ENCODE data around the gene RGS17. TPM values are rescaled to one million over a fixed set of nuclear protein-coding genes. Genes with fewer than 3 reads are reported as not detected.
A peak's percentile ranks its signal among the peaks of the same experiment; 100 is the strongest.
"Not testable (repeated sequence)": the region's sequence is repeated elsewhere in the genome, so short reads cannot be mapped to it uniquely, and the experiment has no call there.

Gene RGS17
- total RNA-seq, 6 experiments from 2014 or later: not detected

DNA sequence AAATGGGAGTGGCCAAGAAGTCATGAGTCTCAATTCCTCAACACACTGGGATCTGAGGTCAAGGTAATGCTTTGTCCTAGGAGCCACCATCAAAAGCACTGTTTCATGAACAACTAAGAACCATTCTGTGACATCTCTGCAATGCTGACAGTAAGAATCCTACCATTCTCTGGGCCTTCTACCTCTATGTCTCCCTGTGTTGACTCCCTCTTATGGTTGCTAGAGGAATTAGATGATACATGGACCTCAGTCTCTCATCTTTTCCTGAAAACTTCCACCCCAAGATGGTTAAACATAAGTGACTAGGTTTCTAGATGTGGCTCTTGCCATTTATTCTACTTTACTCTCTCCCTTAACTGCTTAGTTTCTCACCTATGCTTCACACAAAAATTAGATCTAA lies 137.7 kb downstream of the RGS17 start:
- Histone ChIP-seq H3K36me3 (peaks cover 0 to 43% (median 23%) of the 10 kb centered on the region in 4 donors), H3K9me3 (no peaks in the 10 kb centered on the region), H3K27ac (no peak overlapping the region), H3K4me3 (no peak overlapping the region), H3K4me1 (no peaks in the 10 kb centered on the region), H3K27me3 (no peaks in the 10 kb centered on the region)
- intact Hi-C loops (cut with DNase I): no loop called here
- DNase-seq (no peak), ATAC-seq (no peak)
- no peak for TF ChIP-seq POLR2A (IDR thresholded peaks at IDR 0.05)
- TF ChIP-seq, protein P1, sequence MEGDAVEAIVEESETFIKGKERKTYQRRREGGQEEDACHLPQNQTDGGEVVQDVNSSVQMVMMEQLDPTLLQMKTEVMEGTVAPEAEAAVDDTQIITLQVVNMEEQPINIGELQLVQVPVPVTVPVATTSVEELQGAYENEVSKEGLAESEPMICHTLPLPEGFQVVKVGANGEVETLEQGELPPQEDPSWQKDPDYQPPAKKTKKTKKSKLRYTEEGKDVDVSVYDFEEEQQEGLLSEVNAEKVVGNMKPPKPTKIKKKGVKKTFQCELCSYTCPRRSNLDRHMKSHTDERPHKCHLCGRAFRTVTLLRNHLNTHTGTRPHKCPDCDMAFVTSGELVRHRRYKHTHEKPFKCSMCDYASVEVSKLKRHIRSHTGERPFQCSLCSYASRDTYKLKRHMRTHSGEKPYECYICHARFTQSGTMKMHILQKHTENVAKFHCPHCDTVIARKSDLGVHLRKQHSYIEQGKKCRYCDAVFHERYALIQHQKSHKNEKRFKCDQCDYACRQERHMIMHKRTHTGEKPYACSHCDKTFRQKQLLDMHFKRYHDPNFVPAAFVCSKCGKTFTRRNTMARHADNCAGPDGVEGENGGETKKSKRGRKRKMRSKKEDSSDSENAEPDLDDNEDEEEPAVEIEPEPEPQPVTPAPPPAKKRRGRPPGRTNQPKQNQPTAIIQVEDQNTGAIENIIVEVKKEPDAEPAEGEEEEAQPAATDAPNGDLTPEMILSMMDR (IDR thresholded peaks at IDR 0.05): no peak

DNA sequence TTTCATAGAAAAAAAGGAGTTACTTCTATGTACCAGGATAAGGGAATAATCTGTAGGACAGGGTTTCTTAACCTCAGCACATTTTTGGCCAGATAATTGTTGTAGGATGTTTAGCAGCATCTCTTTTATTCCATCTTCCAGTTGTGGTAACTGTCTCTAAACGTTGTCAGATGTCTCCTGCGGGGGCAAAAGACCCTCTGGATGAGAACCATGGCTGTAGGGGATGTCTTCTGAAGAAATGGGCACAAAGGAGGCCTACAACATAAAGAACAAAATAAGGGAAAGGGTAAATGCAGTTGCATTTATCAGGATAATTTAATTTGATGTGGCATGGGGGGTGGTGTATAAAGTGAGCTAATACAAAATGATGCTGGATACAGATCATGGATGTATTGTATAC lies 144.1 kb downstream of the RGS17 start:
- TF ChIP-seq POLR2A (IDR thresholded peaks at IDR 0.05): no peak
- TF ChIP-seq, protein P1 (IDR thresholded peaks at IDR 0.05): no peak
- intact Hi-C loops (cut with DNase I): no loop called here
- Histone ChIP-seq H3K27me3 (no peaks in the 10 kb centered on the region), H3K4me1 (peaks cover 0 to 14% (median 8%) of the 10 kb centered on the region in 4 donors), H3K27ac (no peak overlapping the region), H3K9me3 (no peaks in the 10 kb centered on the region), H3K4me3 (no peak overlapping the region), H3K36me3 (peaks cover 0 to 16% (median 5%) of the 10 kb centered on the region in 4 donors)
- DNase-seq (no peak), ATAC-seq (no peak)
- 68% methylated on average over 2 of the region's 2 CpGs for whole genome bisulfite sequencing (ENCODE audit: insufficient coverage, low coverage, low lambda C conversion rate, missing lambda C conversion rate)

DNA sequence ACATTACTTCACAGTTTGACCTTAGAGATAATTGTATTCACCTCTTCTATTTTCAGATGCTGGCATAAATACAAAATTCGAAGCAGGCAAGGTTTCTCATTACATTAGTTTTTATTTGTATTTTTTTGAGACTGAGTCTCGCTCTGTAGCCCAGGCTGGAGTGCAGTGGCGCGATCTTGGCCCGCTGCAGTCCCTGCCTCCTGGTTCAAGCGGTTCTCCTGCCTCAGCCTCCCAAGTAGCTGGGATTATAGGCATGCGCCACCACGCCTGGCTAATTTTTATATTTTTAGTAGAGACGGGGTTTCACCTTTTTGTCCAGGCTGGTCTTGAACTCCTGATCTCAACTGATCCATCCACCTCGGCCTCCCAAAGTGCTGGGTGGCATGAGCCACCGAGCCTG lies 145.8 kb downstream of the RGS17 start:
- H3K27ac ChIP-seq; H3K9me3 ChIP-seq; H3K4me3 ChIP-seq; H3K36me3 ChIP-seq; DNase-seq; intact Hi-C loops (cut with DNase I); H3K27me3 ChIP-seq; ATAC-seq: not testable (repeated sequence)
- H3K4me1 ChIP-seq: peaks cover 0 to 24% (median 8%) of the 10 kb centered on the region in 4 donors
- WGBS (ENCODE audit: insufficient coverage, low coverage, low lambda C conversion rate, missing lambda C conversion rate): 84% methylated on average over 11 of the region's 11 CpGs

DNA sequence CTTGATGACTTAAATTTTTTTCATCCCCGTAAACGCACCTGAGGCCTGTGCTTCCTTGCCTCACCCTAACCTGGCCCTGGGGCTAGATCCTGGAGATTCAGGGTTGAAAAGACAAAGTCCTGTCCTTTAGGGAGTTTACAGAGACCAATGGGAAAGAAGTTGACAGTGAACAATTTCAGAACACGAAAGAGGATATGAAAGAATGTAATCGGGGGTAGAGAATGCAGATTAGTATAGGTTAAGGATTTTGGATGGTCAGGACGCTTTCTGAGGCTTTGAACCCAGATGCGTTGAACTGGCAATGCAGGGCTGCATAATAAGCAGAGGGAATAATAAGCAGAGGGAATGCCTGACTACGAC lies 146.6 kb downstream of the RGS17 start:
- Histone ChIP-seq H3K4me3 (peak overlapping the region; percentile 78 to 88 (median 86)), H3K27me3 (no peaks in the 10 kb centered on the region), H3K36me3 (no peaks in the 10 kb centered on the region), H3K9me3 (no peaks in the 10 kb centered on the region), H3K27ac (peak overlapping the region in 2 of 3 donors; percentile 88 to 95), H3K4me1 (peaks cover 0 to 24% (median 8%) of the 10 kb centered on the region in 4 donors)
- DNase-seq (no peak), ATAC-seq (no peak)
- 11% methylated on average over 7 of the region's 7 CpGs for WGBS (ENCODE audit: insufficient coverage, low coverage, low lambda C conversion rate, missing lambda C conversion rate)
- TF ChIP-seq, protein P1 (IDR thresholded peaks at IDR 0.05): no peak
- no peak for TF ChIP-seq POLR2A (IDR thresholded peaks at IDR 0.05)
- intact Hi-C loops (cut with DNase I): no loop called here

DNA sequence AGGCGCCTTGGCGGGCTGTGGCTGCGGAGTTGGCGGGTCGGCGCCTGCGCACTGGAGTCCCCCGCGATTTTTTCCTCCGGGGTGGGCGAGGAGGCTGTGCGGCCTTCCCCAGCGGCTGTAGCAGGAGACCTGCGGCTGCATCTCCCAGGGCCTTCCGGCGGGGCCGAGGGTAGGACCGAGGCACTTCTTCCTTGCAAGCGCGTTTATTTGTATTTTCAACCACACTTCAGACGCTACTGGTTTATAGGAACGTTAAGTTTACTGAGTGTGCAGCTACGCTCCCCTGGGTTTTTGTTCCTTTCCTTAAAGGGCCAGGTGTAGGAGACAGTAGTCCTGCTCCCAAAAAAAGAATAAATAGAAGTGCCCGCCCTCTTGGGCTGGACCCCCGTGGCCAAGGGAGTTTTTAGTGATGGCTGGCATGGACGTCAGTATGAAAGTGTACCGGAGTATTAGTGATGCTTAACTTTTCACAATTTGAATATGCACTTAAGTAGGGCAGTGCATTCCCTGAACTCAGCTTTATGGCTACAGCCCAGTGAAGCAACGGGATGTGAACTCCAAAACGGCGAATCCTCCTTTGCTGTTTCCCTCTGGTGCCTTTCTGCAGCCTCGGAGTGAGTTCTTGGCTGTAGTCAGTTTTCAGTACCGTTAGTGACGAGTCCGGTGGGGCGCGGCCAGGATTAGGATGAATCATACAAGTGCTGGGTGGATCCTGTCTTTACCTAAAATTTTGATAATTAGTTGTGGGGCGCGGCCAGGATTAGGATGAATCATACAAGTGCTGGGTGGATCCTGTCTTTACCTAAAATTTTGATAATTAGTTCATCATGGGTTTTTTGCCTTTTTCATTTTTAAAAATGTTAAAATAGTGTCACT lies 147.2 kb downstream of the RGS17 start:
- peak overlapping the region; percentile 78 to 88 (median 86) for H3K4me3 ChIP-seq
- H3K27me3 ChIP-seq: no peaks in the 10 kb centered on the region
- peak overlapping the region; percentile 88 to 95 (median 90) for H3K27ac ChIP-seq
- ATAC-seq (peak; percentile 1 to 66 (median 14)), DNase-seq (peak; percentile 61 to 98 (median 97))
- no peaks in the 10 kb centered on the region for H3K36me3 ChIP-seq
- peaks cover 0 to 24% (median 8%) of the 10 kb centered on the region in 4 donors for H3K4me1 ChIP-seq
- intact Hi-C loops (cut with DNase I): no loop called here
- WGBS (ENCODE audit: insufficient coverage, low coverage, low lambda C conversion rate, missing lambda C conversion rate): under 1% methylated on average over 36 of the region's 38 CpGs
- no peaks in the 10 kb centered on the region for H3K9me3 ChIP-seq
- TF ChIP-seq, protein P1 (IDR thresholded peaks at IDR 0.05): no peak
- TF ChIP-seq POLR2A (IDR thresholded peaks at IDR 0.05): peak; percentile 42
